Lower leg skin (tissue), 3 donors: Measurements from ENCODE around the gene SMIM22.

Source experiments
- CTCF ChIP-seq, 3 donors: fragments of 450-650 bp; IDR thresholded peaks; one replicate each; pipeline ENCODE4 v1.5.1; 2016; ENCODE audit warnings: antibody characterized with exemption in 3 of 3, mild to moderate bottlenecking in 3 of 3, moderate library complexity in 2 of 3
- POLR2A ChIP-seq, 2 donors: fragments of 450-650 bp; IDR thresholded peaks; one replicate each; pipeline ENCODE4 v1.6.1; 2016 to 2017; ENCODE audit warnings: antibody characterized with exemption in 2 of 2, mild to moderate bottlenecking in 1 of 2, moderate library complexity in 1 of 2

DNA sequence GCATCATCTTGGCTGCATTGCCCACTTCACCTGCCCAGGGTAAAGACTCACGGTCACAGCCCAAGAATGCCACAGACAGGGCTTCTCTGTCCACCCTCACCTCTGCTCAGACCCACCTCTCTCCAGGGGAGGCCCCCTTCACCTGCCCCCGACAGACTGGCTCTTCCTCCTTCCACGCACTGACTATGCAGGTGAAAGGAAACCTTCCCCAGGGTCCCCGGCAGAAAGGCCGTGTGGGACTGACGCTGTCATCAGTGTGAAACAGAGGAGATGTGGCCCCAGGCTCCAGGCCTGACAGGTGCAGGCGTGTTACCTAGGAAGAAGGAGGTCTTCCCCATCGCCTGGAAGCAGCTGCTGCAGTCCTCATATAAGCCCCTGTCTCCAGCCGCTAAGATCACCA, 16.6 kb downstream of the SMIM22 start:
- TF ChIP-seq CTCF (IDR thresholded peaks at IDR 0.05) (no peak), POLR2A (IDR thresholded peaks at IDR 0.05) (no peak)
